Kidney glomerular epithelial cell (primary cell): ENCODE results near the gene RBM25.

Experiments
- DNase-seq: peaks from one replicate; lab custom pipeline; 2025; lab: John Stamatoyannopoulos, UW

The RBM25 gene

GRCh38 chr14:73102806-73103497, 44.6 kb downstream of the RBM25 start:
- no peak for DNase-seq

- no peak for DNase-seq
These were observed 46.7 kb downstream of the RBM25 start for GRCh38 chr14:73105050-73105449.

- no peak for DNase-seq
These were observed 47.4 kb downstream of the RBM25 start for GRCh38 chr14:73105727-73106126.

- DNase-seq: no peak
These were observed 57.8 kb downstream of the RBM25 start for GRCh38 chr14:73116079-73116665.

GRCh38 chr14:73124180-73124894, 66.0 kb downstream of the RBM25 start:
- DNase-seq: no peak

- DNase-seq: no peak
These were observed 66.8 kb downstream of the RBM25 start for GRCh38 chr14:73125169-73125588.

- no peak for DNase-seq
These were observed 67.4 kb downstream of the RBM25 start for GRCh38 chr14:73125746-73126145.

GRCh38 chr14:73133795-73134194, 75.5 kb downstream of the RBM25 start:
- no peak for DNase-seq

- DNase-seq: no peak
These were observed 77.7 kb downstream of the RBM25 start for GRCh38 chr14:73136085-73136386.

- DNase-seq: peak; percentile 81
These were observed 78.3 kb downstream of the RBM25 start, which contains the start of gene PSEN1 for GRCh38 chr14:73136387-73137225. Gene PSEN1, plus strand, starts transcription at chr14:73136507. Its CDS starts 11,513 bp downstream, at chr14:73148020.

GRCh38 chr14:73140811-73141323, 82.5 kb downstream of the RBM25 start:
- DNase-seq: no peak

- DNase-seq: no peak
These were observed 83.9 kb downstream of the RBM25 start for GRCh38 chr14:73142216-73142615.

GRCh38 chr14:73143003-73143402, 84.7 kb downstream of the RBM25 start:
- DNase-seq: no peak

GRCh38 chr14:73143617-73144016, 85.3 kb downstream of the RBM25 start:
- DNase-seq: no peak

GRCh38 chr14:73145371-73145770, 87.0 kb downstream of the RBM25 start:
- DNase-seq: no peak

GRCh38 chr14:73146111-73146510, 87.8 kb downstream of the RBM25 start:
- DNase-seq: no peak

- DNase-seq: no peak
These were observed 91.4 kb downstream of the RBM25 start for GRCh38 chr14:73149753-73150152.

GRCh38 chr14:73153272-73153671, 94.9 kb downstream of the RBM25 start:
- no peak for DNase-seq

GRCh38 chr14:73162251-73162650, 103.9 kb downstream of the RBM25 start:
- no peak for DNase-seq

GRCh38 chr14:73166399-73166798, 108.1 kb downstream of the RBM25 start:
- DNase-seq: no peak

GRCh38 chr14:73167727-73168126, 109.4 kb downstream of the RBM25 start:
- DNase-seq: no peak

- no peak for DNase-seq
These were observed 109.9 kb downstream of the RBM25 start for GRCh38 chr14:73168274-73168673.
